CD4-positive, alpha-beta T cell (primary cell): ENCODE measurements around the gene ZNF488. TPM values are rescaled to one million over a fixed set of nuclear protein-coding genes. Genes with fewer than 3 reads are reported as not detected.

ENCODE experiments used
- ATAC-seq: fragments of 200-7000 bp; cut with Tn5 transposase; one replicate; pipeline ENCODE4 v1.10.0; 2022; ENCODE audit warnings: mild to moderate bottlenecking; ENCODE audit not compliant: poor library complexity
- CTCF ChIA-PET: fragments of 350-600 bp; sonication (Branson Sonifier 250); formaldehyde crosslinking; loops from one replicate; lab custom pipeline; 2021; ENCODE audit warnings: antibody characterized with exemption, inconsistent platforms; lab: Charles Lee
- POLR2A ChIA-PET: fragments of 350-600 bp; sonication (Branson Sonifier 250); formaldehyde crosslinking; loops from one replicate; lab custom pipeline; 2021; ENCODE audit warnings: antibody characterized with exemption, inconsistent platforms; lab: Charles Lee
- DNase-seq, 14 experiments: peaks; one replicate each; pipeline ENCODE4 v3.0.0-alpha.2; 2013 to 2020; ENCODE audit warnings: mixed read lengths in 2 of 14
- H3K27ac ChIP-seq, 2 donors: one replicate each; pipeline versions ENCODE4 v1.5.1 to v1.7.0; 2013; ENCODE audit warnings: low read length in 2 of 2, low read depth in 1 of 2, mild to moderate bottlenecking in 1 of 2
- H3K27me3 ChIP-seq, 2 experiments: 1 replicate in 1 of 2; 2 replicates in 1 of 2; pipeline versions ENCODE4 v1.6.1 to v1.7.0; 2013; ENCODE audit warnings: low read length in 2 of 2, control low read depth in 1 of 2, mild to moderate bottlenecking in 1 of 2, moderate library complexity in 1 of 2; ENCODE audit not compliant: insufficient read depth in 2 of 2, control insufficient read depth in 1 of 2
- H3K36me3 ChIP-seq: one replicate; pipeline ENCODE4 v1.6.1; 2013; ENCODE audit warnings: low read length, control low read depth; ENCODE audit not compliant: insufficient read depth
- H3K4me1 ChIP-seq: one replicate; pipeline ENCODE4 v1.6.1; 2013; ENCODE audit warnings: low read length, control low read depth; ENCODE audit not compliant: insufficient read depth
- H3K4me3 ChIP-seq: one replicate; pipeline ENCODE4 v1.5.1; 2013; ENCODE audit warnings: mild to moderate bottlenecking, low read length, moderate library complexity
- H3K9me3 ChIP-seq, 2 experiments: 1 replicate in 1 of 2; 2 replicates in 1 of 2; pipeline versions ENCODE4 v1.6.1 to v1.7.0; 2013; ENCODE audit warnings: low read length in 2 of 2, mild to moderate bottlenecking in 2 of 2, control low read depth in 1 of 2, moderate library complexity in 1 of 2; ENCODE audit not compliant: control insufficient read depth in 1 of 2, insufficient read depth in 1 of 2
- H3K27ac Mint-ChIP-seq: one replicate; pipeline ENCODE4 v1.8.0; 2020; ENCODE audit warnings: mixed read lengths
- H3K27me3 Mint-ChIP-seq: one replicate; pipeline ENCODE4 v1.8.0; 2021; ENCODE audit warnings: mixed read lengths
- H3K36me3 Mint-ChIP-seq: one replicate; pipeline ENCODE4 v1.8.0; 2021; ENCODE audit warnings: low read depth, mixed read lengths
- H3K4me1 Mint-ChIP-seq: one replicate; pipeline ENCODE4 v1.8.0; 2021; ENCODE audit warnings: low read depth, mixed read lengths
- H3K4me3 Mint-ChIP-seq: one replicate; pipeline ENCODE4 v1.8.0; 2020; ENCODE audit warnings: mild to moderate bottlenecking, mixed read lengths
- H3K9me3 Mint-ChIP-seq: one replicate; pipeline ENCODE4 v1.8.0; 2020; ENCODE audit warnings: mixed read lengths
- intact Hi-C, 2 experiments: fragments of 100-400 bp; cut with DNase I in 1 of 2; cut with micrococcal nuclease in 1 of 2; formaldehyde crosslinking; loops; one replicate each; pipeline versions ENCODE4 v1.15.1 to v1.9.0; 2023 to 2025; cut with DNase I, micrococcal nuclease
- total RNA-seq, 174 experiments: library from RNA in 2 of 174; stranded (reverse) in 2 of 174; gene quantifications; one replicate each; pipeline ENCODE4 v1.2.3 and lab custom pipeline; 2021 to 2026
- TF ChIP-seq, protein P1 (sequence below): fragments of 200-600 bp; IDR thresholded peaks from one replicate; pipeline ENCODE4 v1.8.0; 2022; ENCODE audit warnings: antibody characterized with exemption, mild to moderate bottlenecking

The ZNF488 gene
- total RNA-seq, 2 experiments from 2014 or later: not detected

DNA sequence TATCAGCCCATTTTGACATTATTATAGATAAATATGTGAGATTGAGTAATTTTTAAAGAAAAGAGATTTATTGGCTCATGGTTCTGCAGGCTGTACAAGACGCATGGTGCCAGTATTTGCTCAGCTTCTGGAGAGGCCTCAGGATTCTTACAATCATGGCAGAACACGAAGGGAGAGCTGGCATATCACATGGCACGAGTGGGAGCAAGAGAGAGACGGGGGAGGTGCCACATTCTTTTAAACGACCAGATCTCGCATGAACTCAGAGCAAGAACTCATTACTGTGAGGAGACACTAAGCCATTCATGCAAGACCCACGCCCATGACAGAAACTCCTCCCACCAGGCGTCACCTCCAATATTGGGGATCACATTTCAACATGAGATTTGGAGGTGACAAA, 40.1 kb upstream of the ZNF488 start:
- POLR2A ChIA-PET: no interaction called here

DNA sequence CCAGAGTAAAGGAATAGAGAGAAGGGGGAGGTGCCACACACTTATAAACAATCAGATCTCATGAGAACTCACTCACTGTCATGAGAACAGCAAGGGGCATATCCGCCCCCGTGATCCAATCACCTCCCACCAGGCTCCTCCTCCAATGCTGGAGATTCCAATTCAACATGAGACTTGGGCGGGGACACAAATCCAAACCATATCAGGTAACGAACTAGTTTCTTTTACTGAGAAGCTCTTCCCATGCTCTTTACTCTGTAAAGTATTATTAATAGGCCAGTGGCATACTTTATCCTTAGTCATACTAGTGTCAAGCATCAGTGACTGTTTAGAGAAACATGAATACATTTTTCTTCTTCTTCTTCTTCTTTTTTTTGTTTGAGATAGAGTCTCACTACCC, 39.4 kb upstream of the ZNF488 start:
- H3K4me1 ChIP-seq: no peaks in the 10 kb centered on the region
- no peak for ATAC-seq
- intact Hi-C loops: no loop called here
- no peak overlapping the region for H3K4me3 ChIP-seq
- H3K27ac ChIP-seq: no peak overlapping the region
- ChIA-PET CTCF (no interaction called here), POLR2A (no interaction called here)
- no peaks in the 10 kb centered on the region for H3K27me3 ChIP-seq
- no peaks in the 10 kb centered on the region for H3K9me3 ChIP-seq
- Mint-ChIP-seq H3K27me3 (no peaks in the 10 kb centered on the region), H3K4me1 (no peaks in the 10 kb centered on the region), H3K36me3 (no peaks in the 10 kb centered on the region), H3K9me3 (no peaks in the 10 kb centered on the region), H3K27ac (no peak overlapping the region), H3K4me3 (no peak overlapping the region)
- TF ChIP-seq, protein P1, sequence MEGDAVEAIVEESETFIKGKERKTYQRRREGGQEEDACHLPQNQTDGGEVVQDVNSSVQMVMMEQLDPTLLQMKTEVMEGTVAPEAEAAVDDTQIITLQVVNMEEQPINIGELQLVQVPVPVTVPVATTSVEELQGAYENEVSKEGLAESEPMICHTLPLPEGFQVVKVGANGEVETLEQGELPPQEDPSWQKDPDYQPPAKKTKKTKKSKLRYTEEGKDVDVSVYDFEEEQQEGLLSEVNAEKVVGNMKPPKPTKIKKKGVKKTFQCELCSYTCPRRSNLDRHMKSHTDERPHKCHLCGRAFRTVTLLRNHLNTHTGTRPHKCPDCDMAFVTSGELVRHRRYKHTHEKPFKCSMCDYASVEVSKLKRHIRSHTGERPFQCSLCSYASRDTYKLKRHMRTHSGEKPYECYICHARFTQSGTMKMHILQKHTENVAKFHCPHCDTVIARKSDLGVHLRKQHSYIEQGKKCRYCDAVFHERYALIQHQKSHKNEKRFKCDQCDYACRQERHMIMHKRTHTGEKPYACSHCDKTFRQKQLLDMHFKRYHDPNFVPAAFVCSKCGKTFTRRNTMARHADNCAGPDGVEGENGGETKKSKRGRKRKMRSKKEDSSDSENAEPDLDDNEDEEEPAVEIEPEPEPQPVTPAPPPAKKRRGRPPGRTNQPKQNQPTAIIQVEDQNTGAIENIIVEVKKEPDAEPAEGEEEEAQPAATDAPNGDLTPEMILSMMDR: no peak
- DNase-seq: no peak
- no peaks in the 10 kb centered on the region for H3K36me3 ChIP-seq

More for the DNA sequence above, 40.1 kb upstream of the ZNF488 start:
- no peaks in the 10 kb centered on the region for H3K9me3 ChIP-seq
- Mint-ChIP-seq H3K9me3 (no peaks in the 10 kb centered on the region), H3K36me3 (no peaks in the 10 kb centered on the region), H3K4me1 (no peaks in the 10 kb centered on the region), H3K27me3 (no peaks in the 10 kb centered on the region), H3K27ac (no peak overlapping the region), H3K4me3 (no peak overlapping the region)
- H3K4me3 ChIP-seq: no peak overlapping the region
- intact Hi-C loops: no loop called here
- H3K27ac ChIP-seq: no peak overlapping the region
- ATAC-seq (no peak), DNase-seq (no peak)
- CTCF ChIA-PET: no interaction called here
- H3K36me3 ChIP-seq: no peaks in the 10 kb centered on the region
- H3K27me3 ChIP-seq: no peaks in the 10 kb centered on the region
- TF ChIP-seq, protein P1: no peak
- H3K4me1 ChIP-seq: no peaks in the 10 kb centered on the region

DNA sequence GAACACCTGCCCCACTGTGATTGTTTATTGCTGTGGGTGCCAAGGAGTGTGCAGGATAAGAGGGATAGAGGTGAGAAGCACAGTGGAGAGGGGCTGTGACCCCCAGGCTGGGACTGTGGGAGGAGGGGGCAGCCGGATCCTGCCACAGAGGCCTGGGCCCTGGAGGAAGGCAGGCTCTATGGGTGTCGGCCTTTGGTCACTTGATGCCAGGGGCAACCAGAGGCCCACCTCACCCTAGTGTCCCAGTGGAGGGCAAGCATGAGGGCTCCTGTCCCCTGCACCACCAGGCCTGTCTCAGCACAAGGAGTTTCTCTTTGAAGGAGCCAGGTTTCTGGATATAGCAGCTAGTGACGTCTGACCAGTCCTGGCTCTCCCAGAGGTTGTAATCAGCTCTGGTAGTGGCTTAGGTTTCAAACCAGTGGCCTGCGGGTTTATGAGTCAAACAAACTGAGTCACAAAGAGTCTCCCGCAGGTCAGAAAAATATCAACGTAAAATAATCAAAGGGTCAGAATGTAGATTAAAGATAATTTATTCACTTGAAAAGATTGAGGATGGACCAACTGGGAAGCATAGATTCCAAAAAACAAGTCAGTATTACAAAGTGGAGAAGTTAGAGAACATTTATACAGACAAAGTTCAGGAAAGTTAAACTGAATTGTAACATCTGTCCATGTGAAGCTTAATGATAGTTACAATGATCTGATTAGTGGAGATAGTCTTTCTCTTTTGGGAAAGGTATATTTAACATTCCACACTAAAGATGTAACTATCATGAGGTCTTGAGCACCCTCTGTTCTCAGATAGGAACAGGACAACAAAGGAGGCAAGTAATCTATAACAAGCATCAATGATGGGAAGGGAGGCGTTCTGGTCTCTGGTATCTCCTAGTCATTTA, 37.2 kb upstream of the ZNF488 start:
- no peaks in the 10 kb centered on the region for H3K4me1 Mint-ChIP-seq
- no peak overlapping the region for H3K27ac Mint-ChIP-seq
- intact Hi-C loops: no loop called here
- Histone ChIP-seq H3K4me3 (no peak overlapping the region), H3K36me3 (no peaks in the 10 kb centered on the region), H3K27me3 (no peaks in the 10 kb centered on the region), H3K9me3 (peaks cover 0 to 12% of the 10 kb centered on the region in 2 experiments), H3K4me1 (no peaks in the 10 kb centered on the region), H3K27ac (no peak overlapping the region)
- TF ChIP-seq, protein P1: no peak
- H3K36me3 Mint-ChIP-seq: no peaks in the 10 kb centered on the region
- CTCF ChIA-PET: no interaction called here
- no peaks in the 10 kb centered on the region for H3K27me3 Mint-ChIP-seq
- ATAC-seq (no peak), DNase-seq (no peak)
- POLR2A ChIA-PET: no interaction called here
- no peaks in the 10 kb centered on the region for H3K9me3 Mint-ChIP-seq
- no peak overlapping the region for H3K4me3 Mint-ChIP-seq
